GM18907 (cell line): ENCODE results near the gene FJX1.

Experiments used
- ATAC-seq: cut with Tn5 transposase; IDR thresholded peaks from one replicate; pipeline ENCODE4 v1.9.1; 2021; ENCODE audit warnings: mild to moderate bottlenecking, moderate library complexity; ENCODE audit not compliant: unreplicated experiment

Gene FJX1

DNA sequence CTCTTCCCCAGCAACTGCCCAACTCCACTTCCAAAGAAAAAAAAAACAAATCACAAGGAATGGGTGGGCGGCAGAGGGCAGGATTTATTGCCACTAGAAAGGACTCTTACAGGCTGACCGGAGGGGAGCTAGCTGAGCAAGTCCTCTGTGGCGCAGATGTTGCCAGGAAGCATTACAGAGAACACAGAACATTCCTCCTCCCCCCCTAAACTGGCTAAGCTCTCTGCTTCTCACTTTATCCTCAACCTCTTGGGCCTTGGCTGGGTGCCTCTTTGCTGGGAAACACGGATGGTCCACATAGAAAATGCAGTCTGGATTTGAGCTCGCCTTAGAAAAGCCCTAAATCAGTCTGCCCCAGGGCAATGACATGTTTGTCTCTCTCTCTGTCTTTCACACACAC, 12.6 kb upstream of the FJX1 start:
- ATAC-seq, result no peak

DNA sequence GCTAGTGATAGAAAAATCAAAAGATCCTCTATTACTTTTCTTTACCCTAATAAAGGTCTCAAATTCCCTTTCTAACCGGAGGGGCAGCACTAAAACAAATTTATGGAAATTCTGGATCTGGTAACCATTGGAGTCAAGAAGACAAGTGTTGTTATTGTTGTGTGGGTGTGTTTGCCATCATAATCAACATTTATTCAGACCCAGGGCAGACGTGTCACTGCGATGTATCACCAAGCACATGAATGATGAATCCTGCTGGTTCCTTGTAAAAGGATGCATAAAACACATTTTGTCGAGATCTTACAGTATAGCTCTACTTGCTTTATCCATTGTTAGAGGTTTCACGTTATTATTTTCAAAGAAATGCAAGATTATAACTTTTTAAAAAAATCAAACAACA, 12.1 kb upstream of the FJX1 start:
- ATAC-seq, result no peak

DNA sequence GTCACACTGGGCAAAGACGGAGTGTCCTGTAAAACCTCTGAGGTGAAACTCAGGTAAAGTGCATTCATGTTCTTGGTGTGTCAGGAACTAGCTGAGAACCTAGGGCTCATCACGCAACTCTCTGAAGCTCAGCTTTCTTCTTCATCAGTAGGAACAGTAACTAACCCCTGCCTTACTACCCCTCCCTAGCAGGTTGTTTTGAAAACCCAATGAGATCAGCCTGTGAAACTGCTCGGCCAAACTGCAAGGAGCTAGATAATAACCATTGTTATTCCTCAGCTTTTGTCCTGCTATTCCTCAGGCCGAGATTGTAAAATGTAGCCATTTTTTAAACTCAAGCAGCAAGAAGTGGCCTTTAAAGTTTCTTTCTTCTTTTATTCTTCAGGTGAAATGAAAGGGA, 9.8 kb upstream of the FJX1 start:
- ATAC-seq, result no peak

GRCh38 chr11:35609656-35610055, 8.6 kb upstream of the FJX1 start:
- ATAC-seq, result no peak

- ATAC-seq, result no peak
Measured at GRCh38 chr11:35610631-35611030, 7.6 kb upstream of the FJX1 start.

GRCh38 chr11:35611741-35612140, 6.5 kb upstream of the FJX1 start:
- ATAC-seq, result no peak

GRCh38 chr11:35614939-35615569, 3.2 kb upstream of the FJX1 start:
- ATAC-seq, result peak; percentile 24

DNA sequence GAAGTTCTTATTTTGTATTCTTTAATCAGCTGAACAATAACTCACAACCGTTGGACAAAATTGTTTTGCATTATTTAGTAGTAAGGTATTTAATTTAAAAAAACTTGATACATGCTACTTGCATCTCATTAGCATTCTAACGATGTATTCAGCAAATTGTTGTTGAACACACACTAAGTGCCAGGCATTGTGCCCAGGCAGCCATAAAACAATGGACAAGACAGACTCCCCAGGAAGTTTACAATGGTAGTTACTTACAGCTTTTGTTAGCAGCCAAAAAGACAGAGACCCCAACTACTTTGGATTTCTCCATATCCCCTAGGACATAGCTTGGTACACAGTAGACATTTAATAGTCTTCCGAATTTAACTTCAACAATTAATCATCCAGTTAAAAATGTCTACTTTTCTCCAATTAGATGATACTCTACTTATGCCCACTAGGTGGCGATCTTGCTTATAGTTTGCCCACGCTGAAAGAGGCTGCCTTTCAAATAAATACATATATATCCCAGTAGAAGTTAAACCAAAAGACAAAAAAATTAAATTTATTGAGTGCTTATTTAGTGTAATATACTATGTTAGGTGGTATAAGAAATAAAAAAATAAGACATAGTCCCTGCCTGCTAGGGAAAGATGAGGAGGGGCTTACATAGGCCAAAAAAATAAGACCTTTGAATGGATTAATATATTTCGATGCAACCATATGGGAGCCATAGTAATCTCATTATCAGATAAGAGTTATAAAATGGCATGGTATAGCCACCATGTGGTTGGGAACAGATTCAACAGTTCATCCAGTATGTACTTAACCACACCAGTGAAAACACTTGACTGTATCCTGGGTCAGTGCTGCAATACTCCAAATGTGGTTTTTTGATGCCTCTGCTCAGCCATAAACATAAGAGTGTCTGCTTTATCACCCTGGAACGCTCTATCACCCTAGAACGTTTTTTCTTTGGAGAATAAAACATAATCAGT, 2.0 kb upstream of the FJX1 start:
- ATAC-seq, result no peak

GRCh38 chr11:35617316-35617686, 959 bp upstream of the FJX1 start:
- no peak for ATAC-seq

- peak; percentile 53 for ATAC-seq
Measured at GRCh38 chr11:35618497-35619115, 346 bp downstream of the FJX1 start.

GRCh38 chr11:35619116-35619854, 1.0 kb downstream of the FJX1 start:
- ATAC-seq, result peak; percentile 44

DNA sequence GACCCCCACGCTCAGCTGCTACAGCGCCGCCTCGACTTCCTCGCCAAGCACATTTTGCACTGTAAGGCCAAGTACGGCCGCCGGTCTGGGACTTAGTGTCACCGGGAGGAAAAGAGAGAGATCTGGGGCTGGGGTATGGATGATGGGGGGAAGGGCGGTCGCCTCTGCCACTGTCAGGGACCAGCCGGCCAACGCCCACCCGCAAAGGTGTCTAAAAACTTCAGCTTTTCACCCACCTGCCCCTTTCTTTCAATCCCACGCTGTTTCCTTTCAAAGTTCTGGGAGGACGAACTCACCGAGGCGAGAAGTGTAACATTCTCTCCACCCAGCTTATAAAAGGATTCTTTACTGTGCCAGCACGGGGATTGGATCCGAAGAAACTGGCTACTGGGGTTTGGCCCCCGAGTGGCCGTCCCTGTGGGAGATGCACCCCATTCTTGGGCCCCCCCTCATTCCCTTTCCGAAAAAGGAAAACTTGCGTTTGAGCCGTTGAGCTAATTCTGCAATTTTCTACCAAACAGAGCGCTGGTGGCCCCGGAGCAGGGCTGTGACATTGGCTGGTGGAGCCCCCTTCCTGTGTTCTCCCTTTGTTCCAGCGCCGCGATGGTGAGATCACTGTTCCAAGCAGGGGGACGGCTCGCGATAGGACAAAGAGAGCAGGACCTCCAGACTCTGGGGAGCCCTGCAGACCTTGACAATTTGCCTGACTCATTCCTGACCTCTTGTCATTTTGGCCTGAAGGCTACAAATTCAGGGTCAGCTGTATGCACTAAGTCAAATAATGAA, 1.8 kb downstream of the FJX1 start:
- no peak for ATAC-seq

GRCh38 chr11:35620795-35621194, 2.5 kb downstream of the FJX1 start:
- no peak for ATAC-seq

- ATAC-seq, result no peak
Measured at GRCh38 chr11:35621620-35622019, 3.4 kb downstream of the FJX1 start.

GRCh38 chr11:35622070-35622469, 3.8 kb downstream of the FJX1 start:
- ATAC-seq, result no peak

DNA sequence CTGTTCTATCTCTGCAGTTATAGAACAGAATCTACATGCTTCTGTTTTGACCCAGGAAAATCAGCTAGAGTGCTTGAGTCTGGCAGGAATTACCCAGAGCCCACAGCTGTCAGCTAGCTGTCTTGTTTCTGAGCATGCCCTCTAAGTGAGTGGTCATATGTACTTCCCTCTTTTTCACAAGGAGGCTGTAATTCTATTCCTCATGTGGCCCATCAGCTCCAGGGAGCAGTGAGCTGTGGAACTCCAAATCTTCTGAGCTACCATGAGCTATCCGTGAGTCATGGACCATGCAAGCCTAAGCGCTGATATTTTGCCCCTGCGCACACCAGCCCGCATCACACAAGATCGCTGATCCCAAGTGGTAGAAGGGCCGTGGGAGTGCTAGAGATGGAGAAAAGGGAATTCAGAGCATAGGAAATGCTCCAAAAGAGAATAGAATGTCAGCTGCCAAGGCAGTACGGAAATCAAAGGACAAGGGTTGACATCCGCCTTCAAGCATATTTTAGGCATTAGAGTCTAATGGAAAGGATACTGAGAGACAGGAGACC, 5.4 kb downstream of the FJX1 start:
- no peak for ATAC-seq

- no peak for ATAC-seq
Measured at GRCh38 chr11:35624316-35624715, 6.1 kb downstream of the FJX1 start.

DNA sequence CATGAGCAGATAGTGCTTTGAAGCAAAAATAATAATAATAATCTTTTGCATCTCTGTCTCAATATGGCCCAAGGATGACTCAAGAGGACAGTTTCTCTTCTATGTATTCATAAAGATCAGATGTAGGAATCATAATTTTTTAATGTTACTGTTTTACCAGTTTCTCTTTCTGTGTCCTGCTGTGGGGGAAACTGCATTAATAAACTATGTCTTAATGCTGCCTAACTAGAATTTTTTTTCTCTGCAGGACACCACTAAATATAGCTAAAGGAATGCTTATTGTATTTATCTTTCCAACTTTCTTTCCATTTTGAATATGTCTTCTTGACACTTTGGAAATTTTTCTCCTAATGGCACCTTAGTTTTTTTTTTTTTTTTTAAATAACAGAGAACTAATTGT, 6.5 kb downstream of the FJX1 start:
- ATAC-seq, result no peak

DNA sequence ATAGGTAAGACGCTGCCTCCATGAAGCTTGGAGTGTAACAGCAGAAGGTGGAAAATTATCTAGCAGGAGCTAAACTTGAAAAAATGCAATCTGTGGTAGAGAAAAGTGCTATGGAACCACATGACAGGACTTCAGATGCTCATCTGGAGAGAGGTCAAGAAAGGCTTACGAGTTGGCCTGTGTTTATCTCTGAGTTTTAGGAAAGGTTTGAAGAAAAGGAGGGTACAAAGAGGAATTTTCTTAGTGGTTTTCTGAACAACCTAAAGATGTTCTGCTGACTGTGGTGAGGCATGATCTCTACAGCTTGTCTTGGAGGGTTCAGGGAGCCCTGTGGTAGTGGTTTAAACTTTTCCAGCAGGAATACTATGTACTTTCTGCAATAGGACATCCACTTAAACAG, 8.2 kb downstream of the FJX1 start:
- ATAC-seq, result no peak

DNA sequence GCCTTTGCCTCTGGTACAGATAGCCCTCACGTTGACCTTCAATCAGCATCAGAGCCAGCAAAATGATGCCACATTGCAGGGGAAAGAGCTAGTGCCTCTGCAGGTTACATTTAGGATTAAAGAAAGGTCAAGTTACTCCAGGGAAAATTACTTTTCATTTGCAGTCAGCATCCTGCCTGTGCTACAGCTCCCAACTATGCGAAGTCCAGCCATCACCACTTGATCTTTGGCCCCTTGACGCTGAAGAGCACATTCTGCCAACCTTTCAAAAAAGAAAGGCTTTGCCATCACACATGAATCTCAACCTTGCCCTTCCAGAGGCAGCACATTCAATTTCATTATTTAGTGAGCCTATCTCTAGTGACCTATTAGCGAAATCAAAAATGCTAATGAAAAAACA, 11.3 kb downstream of the FJX1 start:
- no peak for ATAC-seq
